Nephron (organoid): ENCODE data around the gene PTPRE.

Source experiments
- H3K27ac Mint-ChIP-seq, 3 experiments: 2 replicates each; pipeline ENCODE4 v1.8.0; 2020; ENCODE audit warnings: mixed read lengths in 3 of 3, mild to moderate bottlenecking in 2 of 3, moderate library complexity in 1 of 3
- H3K27me3 Mint-ChIP-seq: 2 replicates; pipeline ENCODE4 v1.8.0; 2021; ENCODE audit warnings: low read depth, mild to moderate bottlenecking, moderate library complexity, mixed read lengths
- H3K36me3 Mint-ChIP-seq: 2 replicates; pipeline ENCODE4 v1.8.0; 2020; ENCODE audit warnings: low read depth, mixed read lengths
- H3K4me1 Mint-ChIP-seq: 2 replicates; pipeline ENCODE4 v1.8.0; 2020; ENCODE audit warnings: mixed read lengths
- H3K4me3 Mint-ChIP-seq, 3 experiments: 2 replicates each; pipeline ENCODE4 v1.8.0; 2020; ENCODE audit warnings: mild to moderate bottlenecking in 3 of 3, mixed read lengths in 3 of 3, moderate library complexity in 2 of 3
- H3K9me3 Mint-ChIP-seq: 2 replicates; pipeline ENCODE4 v1.8.0; 2020; ENCODE audit warnings: mixed read lengths
- TF ChIP-seq, protein P1 (sequence below), 3 experiments: fragments of 200-600 bp; sonication (generic); IDR thresholded peaks; one replicate each; pipeline ENCODE4 v1.5.0; 2021; ENCODE audit warnings: antibody characterized with exemption in 3 of 3; ENCODE audit not compliant: unreplicated experiment in 3 of 3

The PTPRE gene

GRCh38 chr10:127919418-127920271 is 12.7 kb downstream of the PTPRE start:
- Mint-ChIP-seq H3K9me3 (no peaks in the 10 kb centered on the region), H3K27me3 (peaks cover 19% of the 10 kb centered on the region)

GRCh38 chr10:127920306-127921074 is 13.6 kb downstream of the PTPRE start:
- Mint-ChIP-seq H3K27me3 (peaks cover 17% of the 10 kb centered on the region), H3K27ac (no peak overlapping the region), H3K4me1 (no peaks in the 10 kb centered on the region), H3K36me3 (no peaks in the 10 kb centered on the region), H3K4me3 (no peak overlapping the region), H3K9me3 (no peaks in the 10 kb centered on the region)
- TF ChIP-seq, protein P1, sequence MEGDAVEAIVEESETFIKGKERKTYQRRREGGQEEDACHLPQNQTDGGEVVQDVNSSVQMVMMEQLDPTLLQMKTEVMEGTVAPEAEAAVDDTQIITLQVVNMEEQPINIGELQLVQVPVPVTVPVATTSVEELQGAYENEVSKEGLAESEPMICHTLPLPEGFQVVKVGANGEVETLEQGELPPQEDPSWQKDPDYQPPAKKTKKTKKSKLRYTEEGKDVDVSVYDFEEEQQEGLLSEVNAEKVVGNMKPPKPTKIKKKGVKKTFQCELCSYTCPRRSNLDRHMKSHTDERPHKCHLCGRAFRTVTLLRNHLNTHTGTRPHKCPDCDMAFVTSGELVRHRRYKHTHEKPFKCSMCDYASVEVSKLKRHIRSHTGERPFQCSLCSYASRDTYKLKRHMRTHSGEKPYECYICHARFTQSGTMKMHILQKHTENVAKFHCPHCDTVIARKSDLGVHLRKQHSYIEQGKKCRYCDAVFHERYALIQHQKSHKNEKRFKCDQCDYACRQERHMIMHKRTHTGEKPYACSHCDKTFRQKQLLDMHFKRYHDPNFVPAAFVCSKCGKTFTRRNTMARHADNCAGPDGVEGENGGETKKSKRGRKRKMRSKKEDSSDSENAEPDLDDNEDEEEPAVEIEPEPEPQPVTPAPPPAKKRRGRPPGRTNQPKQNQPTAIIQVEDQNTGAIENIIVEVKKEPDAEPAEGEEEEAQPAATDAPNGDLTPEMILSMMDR (IDR thresholded peaks at IDR 0.05; ENCODE audit: unreplicated experiment in 3 of 3): no peak

More at GRCh38 chr10:127919418-127920271, 12.7 kb downstream of the PTPRE start:
- no peaks in the 10 kb centered on the region for H3K4me1 Mint-ChIP-seq
- H3K36me3 Mint-ChIP-seq: no peaks in the 10 kb centered on the region
- TF ChIP-seq, protein P1 (IDR thresholded peaks at IDR 0.05; ENCODE audit: unreplicated experiment in 3 of 3): no peak
- H3K27ac Mint-ChIP-seq: no peak overlapping the region
- no peak overlapping the region for H3K4me3 Mint-ChIP-seq

GRCh38 chr10:127921075-127921752 is 14.3 kb downstream of the PTPRE start:
- Mint-ChIP-seq H3K27ac (no peak overlapping the region), H3K27me3 (peaks cover 17% of the 10 kb centered on the region), H3K4me1 (peaks cover 1% of the 10 kb centered on the region), H3K9me3 (no peaks in the 10 kb centered on the region), H3K36me3 (no peaks in the 10 kb centered on the region), H3K4me3 (no peak overlapping the region)
- TF ChIP-seq, protein P1 (IDR thresholded peaks at IDR 0.05; ENCODE audit: unreplicated experiment in 3 of 3): no peak

DNA sequence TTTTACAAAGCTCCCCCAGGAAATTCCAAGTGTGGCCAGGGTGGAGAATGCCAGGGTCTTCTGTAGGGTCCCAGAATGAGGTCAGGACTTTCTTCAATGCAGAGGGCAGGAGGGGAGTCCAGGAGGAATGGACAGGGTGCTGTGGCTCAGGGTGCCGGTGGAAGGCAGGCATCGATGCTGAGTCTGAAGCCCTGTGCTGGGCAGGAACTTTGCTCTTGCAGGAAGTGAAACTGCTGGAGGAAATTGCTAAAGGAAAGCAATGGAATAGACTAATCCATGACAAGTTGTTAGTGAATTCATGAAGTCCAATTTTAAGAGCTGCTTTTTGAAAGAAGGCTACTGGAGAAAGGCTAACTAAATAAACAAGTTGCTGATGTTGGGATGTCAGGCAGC is 14.8 kb downstream of the PTPRE start:
- Mint-ChIP-seq H3K4me1 (peaks cover 5% of the 10 kb centered on the region), H3K27ac (no peak overlapping the region), H3K27me3 (peaks cover 17% of the 10 kb centered on the region), H3K4me3 (no peak overlapping the region), H3K9me3 (no peaks in the 10 kb centered on the region), H3K36me3 (no peaks in the 10 kb centered on the region)
- TF ChIP-seq, protein P1 (IDR thresholded peaks at IDR 0.05; ENCODE audit: unreplicated experiment in 3 of 3): no peak

GRCh38 chr10:127922206-127922605 is 15.3 kb downstream of the PTPRE start:
- Mint-ChIP-seq H3K27ac (no peak overlapping the region), H3K36me3 (no peaks in the 10 kb centered on the region), H3K4me3 (no peak overlapping the region), H3K4me1 (peaks cover 5% of the 10 kb centered on the region), H3K9me3 (no peaks in the 10 kb centered on the region), H3K27me3 (peaks cover 17% of the 10 kb centered on the region)
- TF ChIP-seq, protein P1 (IDR thresholded peaks at IDR 0.05; ENCODE audit: unreplicated experiment in 3 of 3): no peak
